Skin epidermis (tissue), 12 donors: ENCODE measurements around the gene LATS2.

Experiments used
- H3K27ac ChIP-seq, 21 experiments: fragments of 200-600 bp; sonication (generic) in 11 of 21; one replicate each; pipeline ENCODE4 v1.5.0; 2020; ENCODE audit warnings: mild to moderate bottlenecking in 3 of 21, inconsistent platforms in 2 of 21, moderate library complexity in 2 of 21
- H3K4me3 ChIP-seq, 7 experiments: fragments of 200-600 bp; sonication (generic) in 2 of 7; one replicate each; pipeline ENCODE4 v1.5.0; 2020; ENCODE audit warnings: inconsistent platforms in 2 of 7, mild to moderate bottlenecking in 2 of 7, moderate library complexity in 1 of 7

LATS2 gene

DNA sequence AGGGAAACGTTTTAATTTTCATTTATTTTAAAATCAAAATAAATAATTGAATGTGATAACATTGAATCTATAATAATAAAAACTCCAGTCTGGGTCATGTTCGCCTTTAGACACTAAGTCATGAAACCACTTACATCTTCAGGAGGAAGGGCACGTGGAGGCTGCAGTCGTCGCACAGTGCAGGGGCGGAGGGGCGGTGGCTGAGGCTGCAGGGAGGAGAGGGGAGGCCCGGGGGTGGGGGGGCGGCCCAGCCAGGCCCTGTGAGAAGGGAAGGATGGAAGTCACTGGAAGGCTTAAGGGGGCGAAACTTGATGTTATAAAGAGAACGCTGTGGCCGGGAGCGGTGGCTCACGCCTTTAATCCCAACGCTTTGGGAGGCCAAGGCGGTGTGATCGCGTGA lies 14.9 kb upstream of the LATS2 start:
- H3K4me3 ChIP-seq: peak overlapping the region; percentile 23 to 44 (median 32)

GRCh38 chr13:21075379-21076249 lies 14.2 kb upstream of the LATS2 start:
- Histone ChIP-seq H3K27ac (peak overlapping the region; percentile 7 to 83 (median 60)), H3K4me3 (peak overlapping the region; percentile 23 to 44 (median 32))

More for the DNA sequence above, 14.9 kb upstream of the LATS2 start:
- peak overlapping the region in 11 of 21 experiments; percentile 36 to 83 (median 70) for H3K27ac ChIP-seq

GRCh38 chr13:21075011-21075378 lies 13.6 kb upstream of the LATS2 start:
- peak overlapping the region in 19 of 21 experiments; percentile 7 to 83 (median 60) for H3K27ac ChIP-seq

DNA sequence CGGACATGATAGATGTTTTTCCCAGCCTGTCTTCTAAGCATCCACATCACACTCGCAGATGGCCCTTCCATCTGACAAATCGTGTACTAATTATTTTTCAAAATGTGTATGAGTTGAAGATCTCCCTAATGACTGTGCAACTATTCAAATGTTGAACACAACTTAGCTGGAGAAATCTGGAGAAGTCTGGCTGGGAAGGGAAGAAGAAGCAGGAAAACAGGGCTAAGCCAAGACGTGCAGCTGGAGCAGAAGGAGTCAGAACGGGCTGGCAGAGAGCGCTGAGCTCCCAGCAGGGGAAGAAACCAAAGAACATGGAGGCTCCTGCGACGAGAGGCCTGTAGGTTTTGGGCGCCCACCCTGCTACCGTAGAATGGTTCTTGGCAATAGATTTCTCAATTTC lies 13.2 kb upstream of the LATS2 start:
- H3K27ac ChIP-seq: peak overlapping the region in 17 of 21 experiments; percentile 7 to 83 (median 70)
- peak overlapping the region in 1 of 7 experiments; percentile 32 for H3K4me3 ChIP-seq

More at GRCh38 chr13:21075011-21075378, 13.6 kb upstream of the LATS2 start:
- H3K4me3 ChIP-seq: peak overlapping the region; percentile 23 to 44 (median 32)

GRCh38 chr13:21071924-21072323 lies 10.5 kb upstream of the LATS2 start:
- Histone ChIP-seq H3K27ac (no peak overlapping the region), H3K4me3 (no peak overlapping the region)

DNA sequence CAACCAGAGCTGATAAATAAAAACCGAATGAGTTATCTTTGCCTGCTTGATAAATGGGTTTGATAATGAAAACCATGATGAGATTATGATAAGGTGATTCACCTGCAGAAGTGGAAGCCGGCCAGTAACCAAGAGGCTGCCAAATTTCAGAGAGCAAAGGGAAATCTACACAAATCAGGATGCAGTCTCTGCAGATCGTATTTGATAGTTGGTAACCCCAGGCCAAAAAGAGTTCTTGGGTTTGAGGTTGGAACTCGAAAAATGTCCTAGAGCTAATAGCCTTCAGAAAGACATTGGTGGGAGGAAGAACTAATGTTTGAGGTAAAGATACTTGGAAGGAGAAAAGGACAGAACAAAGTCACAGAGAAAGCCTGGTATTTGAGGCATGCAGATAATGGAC lies 9.6 kb upstream of the LATS2 start:
- Histone ChIP-seq H3K4me3 (no peak overlapping the region), H3K27ac (no peak overlapping the region)

GRCh38 chr13:21069561-21070004 lies 8.2 kb upstream of the LATS2 start:
- Histone ChIP-seq H3K4me3 (no peak overlapping the region), H3K27ac (peak overlapping the region in 6 of 21 experiments; percentile 5 to 66 (median 14))

- Histone ChIP-seq H3K4me3 (no peak overlapping the region), H3K27ac (no peak overlapping the region)
Observed at GRCh38 chr13:21067848-21068247, 6.5 kb upstream of the LATS2 start.

DNA sequence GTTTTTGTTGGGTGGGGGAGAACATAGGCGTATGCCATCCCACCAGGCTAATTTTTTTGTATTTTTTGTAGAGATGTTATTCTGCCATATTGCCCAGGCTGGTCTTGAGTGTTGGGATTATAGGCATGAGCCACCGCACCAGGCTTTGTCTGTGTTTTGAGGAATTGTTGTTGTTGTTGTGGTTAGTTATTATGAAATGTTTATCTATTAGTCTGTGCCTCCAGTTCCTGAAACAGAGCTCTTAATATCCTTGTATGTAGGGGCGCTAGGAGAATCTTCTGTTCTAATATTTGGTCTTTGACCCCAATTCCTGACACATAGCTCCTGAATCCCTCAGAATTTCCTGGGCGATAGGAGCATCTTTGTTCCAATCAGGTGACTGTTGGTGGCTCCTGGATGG lies 5.6 kb upstream of the LATS2 start:
- Histone ChIP-seq H3K4me3 (no peak overlapping the region), H3K27ac (no peak overlapping the region)

- peak overlapping the region in 1 of 21 experiments; percentile 13 for H3K27ac ChIP-seq
- H3K4me3 ChIP-seq: no peak overlapping the region
Observed at GRCh38 chr13:21065686-21066085, 4.3 kb upstream of the LATS2 start.

DNA sequence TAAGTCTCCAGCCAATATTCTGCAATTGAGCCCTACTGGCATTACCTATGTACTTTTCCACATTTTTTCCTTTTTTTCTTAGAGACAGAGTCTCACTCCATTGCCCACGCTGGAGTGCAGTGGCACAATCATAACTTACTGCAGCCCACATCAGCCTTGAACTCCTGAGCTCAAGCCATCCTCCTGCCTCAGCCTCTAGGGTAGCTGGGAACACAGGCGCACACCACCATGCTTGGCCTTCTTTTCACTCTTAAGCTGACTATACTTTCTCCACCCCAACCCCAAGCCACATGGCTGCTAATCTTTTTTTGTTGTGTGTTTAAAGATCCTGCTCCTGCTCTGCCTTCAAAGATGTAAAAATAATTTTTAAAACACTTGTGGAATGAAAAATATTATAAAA lies 1.6 kb upstream of the LATS2 start:
- H3K4me3 ChIP-seq: no peak overlapping the region
- no peak overlapping the region for H3K27ac ChIP-seq

DNA sequence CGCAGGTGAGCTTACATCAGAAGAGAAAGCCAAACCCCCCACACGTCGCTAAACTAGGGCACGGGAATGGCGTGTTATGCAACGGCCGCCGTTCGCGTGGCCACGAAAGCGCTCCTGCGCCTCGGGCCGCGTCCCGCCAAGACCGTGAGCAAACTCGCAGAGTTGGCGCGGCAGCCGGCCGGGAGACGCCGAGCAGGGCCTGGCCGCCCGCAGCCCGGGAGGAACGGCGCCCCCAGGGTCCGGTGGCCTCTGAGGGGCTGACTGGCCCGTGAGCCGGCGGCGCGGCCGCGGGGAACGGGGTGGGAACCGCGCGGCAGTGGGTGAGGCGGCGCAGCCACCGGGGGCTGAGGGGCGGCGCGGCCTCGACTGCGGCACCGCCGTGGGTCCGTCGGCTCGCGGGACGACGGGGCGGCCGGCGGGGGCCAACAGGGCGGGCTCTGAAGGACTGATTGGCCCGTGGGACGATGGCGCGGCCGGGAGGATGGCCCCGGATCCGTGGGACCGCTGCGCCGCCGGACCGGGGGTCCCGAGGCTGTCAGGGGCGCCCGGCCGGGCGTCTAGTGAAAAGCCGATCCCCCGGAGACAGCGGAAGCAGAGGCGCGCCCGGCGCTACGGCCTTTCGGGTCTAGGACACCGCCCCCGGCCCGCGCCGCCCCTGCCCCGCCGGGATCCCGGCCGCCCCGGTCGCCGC lies 903 bp downstream of the LATS2 start:
- H3K27ac ChIP-seq: peak overlapping the region; percentile 84 to 99 (median 96)

GRCh38 chr13:21059641-21060337 lies 1.6 kb downstream of the LATS2 start:
- peak overlapping the region; percentile 73 to 98 (median 89) for H3K4me3 ChIP-seq
- H3K27ac ChIP-seq: peak overlapping the region in 19 of 21 experiments; percentile 84 to 99 (median 97)

More for the DNA sequence above, 903 bp downstream of the LATS2 start:
- H3K4me3 ChIP-seq: peak overlapping the region; percentile 73 to 98 (median 89)

DNA sequence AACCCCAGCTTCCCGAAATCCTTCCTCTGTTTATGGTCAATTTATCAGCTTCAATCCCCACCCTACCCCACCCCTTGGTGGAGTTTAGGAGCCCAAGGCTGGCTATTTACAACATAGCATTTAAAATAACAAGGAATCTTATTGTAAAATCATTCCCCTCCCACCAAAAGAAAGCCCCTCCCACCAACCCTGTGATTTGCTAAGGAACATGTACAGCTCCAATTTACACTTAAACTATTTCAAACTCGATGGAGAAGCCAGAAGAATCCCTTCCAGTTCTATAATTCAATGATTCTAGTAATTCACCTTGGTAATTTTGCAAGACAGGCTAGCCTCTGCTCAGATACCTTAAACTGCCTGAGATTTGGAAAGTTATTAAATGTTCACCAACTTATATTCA lies 3.0 kb downstream of the LATS2 start:
- Histone ChIP-seq H3K27ac (no peak overlapping the region), H3K4me3 (no peak overlapping the region)

DNA sequence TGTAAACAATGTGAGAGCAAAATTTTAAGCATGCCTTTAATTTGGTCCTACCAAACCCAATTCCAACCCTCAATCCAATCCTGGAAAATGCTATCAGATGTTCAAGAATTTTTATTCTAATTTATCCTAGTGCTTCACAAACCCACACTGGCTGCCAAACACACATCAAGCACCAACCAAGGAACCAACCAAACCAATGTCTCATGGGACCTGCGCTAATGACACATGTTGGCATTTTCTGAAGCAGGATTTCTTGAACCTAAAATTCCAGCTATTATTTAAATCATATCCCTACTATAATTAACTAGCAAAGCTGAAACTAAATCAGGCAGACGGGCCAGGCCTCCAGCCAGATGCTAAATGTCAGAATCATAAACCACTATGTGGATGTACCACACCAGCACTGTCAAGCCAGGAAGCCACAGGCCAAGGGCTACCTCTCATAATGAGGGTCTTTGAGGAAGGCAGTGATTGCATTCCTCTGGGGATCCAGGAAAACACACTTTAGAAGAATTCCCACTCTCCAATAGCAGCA lies 5.8 kb downstream of the LATS2 start:
- no peak overlapping the region for H3K4me3 ChIP-seq
- peak overlapping the region in 1 of 21 experiments; percentile 18 for H3K27ac ChIP-seq

- no peak overlapping the region for H3K4me3 ChIP-seq
- no peak overlapping the region for H3K27ac ChIP-seq
Observed at GRCh38 chr13:21055016-21055415, 6.4 kb downstream of the LATS2 start.

DNA sequence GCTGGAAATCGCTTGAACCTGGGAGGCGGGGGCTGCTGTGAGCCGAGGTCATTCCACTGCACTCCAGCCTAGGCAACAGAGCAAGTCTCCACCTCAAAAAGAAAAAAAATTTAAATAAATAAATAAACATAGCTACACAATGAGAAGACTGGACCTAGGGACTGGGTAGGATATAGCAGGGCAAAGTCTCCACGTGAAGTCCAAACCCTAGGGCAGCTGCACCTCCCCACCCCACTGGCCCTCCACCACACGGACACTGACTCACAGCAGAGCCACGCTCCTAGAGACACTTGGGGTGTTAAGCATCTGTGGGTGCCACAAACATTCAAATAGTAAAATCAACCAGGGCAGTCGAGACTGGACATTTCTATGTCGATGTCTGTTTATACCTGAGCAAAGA lies 7.1 kb downstream of the LATS2 start:
- no peak overlapping the region for H3K4me3 ChIP-seq

DNA sequence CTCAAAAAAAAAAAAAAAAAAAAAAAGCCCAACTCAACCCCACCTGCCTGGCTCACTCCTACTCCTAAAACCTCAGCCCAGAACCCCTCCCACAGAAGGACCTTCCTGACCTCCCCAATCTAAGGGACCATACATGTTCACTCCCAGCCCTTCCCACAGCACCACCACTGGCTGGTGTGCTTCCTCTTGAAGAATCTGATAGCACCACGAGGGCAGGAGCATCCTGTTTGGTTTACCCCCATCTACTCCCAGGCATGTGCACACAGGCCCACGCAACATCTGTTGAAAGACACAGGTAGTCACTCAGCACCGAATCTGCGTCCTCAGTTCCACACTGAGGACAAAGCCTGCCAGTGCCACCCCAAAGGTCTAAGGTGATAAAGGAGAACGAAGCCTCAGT lies 8.2 kb downstream of the LATS2 start:
- Histone ChIP-seq H3K27ac (no peak overlapping the region), H3K4me3 (no peak overlapping the region)

More for the DNA sequence above, 7.1 kb downstream of the LATS2 start:
- peak overlapping the region in 1 of 21 experiments; percentile 4 for H3K27ac ChIP-seq

DNA sequence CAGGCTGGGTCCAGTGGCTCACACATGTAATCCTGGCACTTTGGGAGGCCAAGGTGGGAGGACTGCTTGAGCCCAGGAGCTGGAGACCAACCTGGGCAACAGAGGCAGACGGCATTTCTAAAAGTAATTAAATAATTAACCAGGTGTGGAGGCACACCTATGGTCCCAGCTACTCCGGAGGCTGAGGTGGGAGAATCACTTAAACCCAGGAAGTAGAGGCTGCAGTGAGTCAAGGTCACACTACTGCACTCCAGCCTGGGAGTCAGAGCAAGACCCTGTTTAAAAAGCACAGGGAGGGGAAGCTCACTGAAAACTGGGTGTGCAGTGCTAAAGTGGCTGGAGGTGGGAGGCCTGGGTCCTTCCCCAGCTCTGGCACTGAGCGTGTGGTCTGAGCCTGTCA lies 9.7 kb downstream of the LATS2 start:
- Histone ChIP-seq H3K27ac (no peak overlapping the region), H3K4me3 (no peak overlapping the region)
